Glomerular visceral epithelial cell (primary cell): Measurements from ENCODE around the gene KIF27.
"Not testable (repeated sequence)": the region's sequence is repeated elsewhere in the genome, so short reads cannot be mapped to it uniquely, and the experiment has no call there.

Experiments used
- DNase-seq: peaks from one replicate; pipeline ENCODE4 v3.0.0-alpha.2; 2016; ENCODE audit errors: extremely low spot score

The KIF27 gene

GRCh38 chr9:83933790-83934189 lies 12.6 kb upstream of the KIF27 start:
- no peak for DNase-seq

- no peak for DNase-seq
Observed at GRCh38 chr9:83932851-83933250, 11.6 kb upstream of the KIF27 start.

- no peak for DNase-seq
Observed at GRCh38 chr9:83932011-83932410, 10.8 kb upstream of the KIF27 start.

- no peak for DNase-seq
Observed at GRCh38 chr9:83930881-83931280, 9.6 kb upstream of the KIF27 start.

- DNase-seq, result no peak
Observed at GRCh38 chr9:83927591-83927990, 6.4 kb upstream of the KIF27 start.

GRCh38 chr9:83920469-83920926 lies 734 bp downstream of the KIF27 start:
- DNase-seq, result peak; percentile 59

- no peak for DNase-seq
Observed at GRCh38 chr9:83919111-83919510, 2.1 kb downstream of the KIF27 start.

GRCh38 chr9:83912194-83912593 lies 9.0 kb downstream of the KIF27 start:
- DNase-seq, result peak; percentile 24

- DNase-seq, result no peak
Observed at GRCh38 chr9:83906144-83906543, 15.1 kb downstream of the KIF27 start.

GRCh38 chr9:83900615-83901014 lies 20.6 kb downstream of the KIF27 start:
- DNase-seq, result not testable (repeated sequence)

GRCh38 chr9:83894301-83894700 lies 26.9 kb downstream of the KIF27 start:
- DNase-seq, result not testable (repeated sequence)

- DNase-seq, result not testable (repeated sequence)
Observed at GRCh38 chr9:83886498-83886897, 34.7 kb downstream of the KIF27 start.

GRCh38 chr9:83885559-83886240 lies 35.5 kb downstream of the KIF27 start:
- DNase-seq, result peak; percentile 79

GRCh38 chr9:83881687-83882408 lies 39.4 kb downstream of the KIF27 start:
- DNase-seq, result not testable (repeated sequence)

- DNase-seq, result not testable (repeated sequence)
Observed at GRCh38 chr9:83875559-83875958, 45.7 kb downstream of the KIF27 start.

GRCh38 chr9:83849895-83850294 lies 71.3 kb downstream of the KIF27 start:
- DNase-seq, result not testable (repeated sequence)

- not testable (repeated sequence) for DNase-seq
Observed at GRCh38 chr9:83837070-83837643, 84.1 kb downstream of the KIF27 start.

- not testable (repeated sequence) for DNase-seq
Observed at GRCh38 chr9:83830426-83831071, 90.7 kb downstream of the KIF27 start.

GRCh38 chr9:83824986-83825623 lies 96.1 kb downstream of the KIF27 start:
- DNase-seq, result peak; percentile 29

- peak; percentile 79 for DNase-seq
Observed at GRCh38 chr9:83817356-83818278, 103.6 kb downstream of the KIF27 start, which contains the start of gene GKAP1. TSS of gene GKAP1 (minus strand) at chr9:83817769. CDS start at chr9:83806517, 11,252 bp downstream.

GRCh38 chr9:83817011-83817355 lies 104.2 kb downstream of the KIF27 start:
- DNase-seq, result not testable (repeated sequence)
